HG02798 (cell line): ENCODE results near the gene RHOF.
"Not testable (repeated sequence)": the region's sequence is repeated elsewhere in the genome, so short reads cannot be mapped to it uniquely, and the experiment has no call there.

Source experiments
- ATAC-seq: cut with Tn5 transposase; IDR thresholded peaks from one replicate; pipeline ENCODE4 v1.9.1; 2021; ENCODE audit warnings: mild to moderate bottlenecking; ENCODE audit not compliant: unreplicated experiment, poor library complexity

The RHOF gene

GRCh38 chr12:121751749-121752351 lies 41.6 kb downstream of the RHOF start:
- ATAC-seq = no peak

DNA sequence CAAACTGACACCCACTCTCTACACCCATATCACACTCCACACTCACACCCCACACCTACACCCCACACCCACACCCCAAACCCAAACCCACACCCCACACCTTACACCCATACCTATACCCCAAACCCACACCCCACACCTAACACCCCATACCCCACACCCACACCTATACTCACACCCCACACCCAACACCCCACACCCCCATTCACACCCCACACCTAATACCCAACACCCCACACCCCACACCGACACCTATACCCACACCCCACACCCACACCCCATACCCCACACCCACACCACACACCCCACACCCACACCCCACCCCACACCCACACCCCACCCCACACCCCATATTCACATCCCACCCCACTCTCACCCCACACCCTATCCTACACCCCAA lies 42.5 kb downstream of the RHOF start:
- ATAC-seq = no peak

GRCh38 chr12:121750507-121750955 lies 43.0 kb downstream of the RHOF start:
- ATAC-seq = no peak

GRCh38 chr12:121749267-121749666 lies 44.2 kb downstream of the RHOF start:
- no peak for ATAC-seq

DNA sequence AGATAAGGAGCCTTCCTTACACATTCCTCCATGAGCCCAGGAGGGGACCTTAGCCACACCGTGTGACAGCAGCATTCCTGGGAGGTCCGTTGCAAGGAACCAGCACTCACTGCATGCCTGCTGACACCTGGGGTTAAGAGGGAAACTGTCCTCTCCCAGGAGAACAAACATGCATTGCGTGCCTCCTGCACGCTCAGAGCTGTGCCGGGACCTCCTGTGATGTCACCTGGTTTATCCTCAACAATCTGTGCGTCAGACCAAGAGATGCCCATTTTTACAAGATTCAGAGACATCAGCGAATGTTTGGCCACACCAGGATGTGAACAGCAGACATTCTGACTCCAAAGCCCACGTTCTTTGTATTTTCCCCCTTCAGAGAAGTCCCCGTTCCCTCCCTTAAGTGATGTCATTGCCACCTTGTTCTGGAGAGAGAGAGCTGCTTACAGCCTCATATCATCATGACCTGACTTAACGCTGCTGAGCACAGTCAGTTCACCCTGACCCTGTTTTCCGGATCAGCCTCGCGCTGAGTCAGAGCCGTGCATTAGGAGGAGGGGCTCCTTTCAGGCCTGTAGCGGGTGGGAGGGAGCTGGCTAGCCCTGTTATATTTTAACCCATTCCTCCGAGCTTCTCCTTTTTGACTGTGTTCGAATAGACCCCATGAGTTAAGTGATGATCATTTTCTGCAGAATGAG lies 44.8 kb downstream of the RHOF start:
- ATAC-seq = no peak

GRCh38 chr12:121748218-121748570 lies 45.3 kb downstream of the RHOF start:
- ATAC-seq = no peak

GRCh38 chr12:121745545-121745944 lies 47.9 kb downstream of the RHOF start:
- not testable (repeated sequence) for ATAC-seq

DNA sequence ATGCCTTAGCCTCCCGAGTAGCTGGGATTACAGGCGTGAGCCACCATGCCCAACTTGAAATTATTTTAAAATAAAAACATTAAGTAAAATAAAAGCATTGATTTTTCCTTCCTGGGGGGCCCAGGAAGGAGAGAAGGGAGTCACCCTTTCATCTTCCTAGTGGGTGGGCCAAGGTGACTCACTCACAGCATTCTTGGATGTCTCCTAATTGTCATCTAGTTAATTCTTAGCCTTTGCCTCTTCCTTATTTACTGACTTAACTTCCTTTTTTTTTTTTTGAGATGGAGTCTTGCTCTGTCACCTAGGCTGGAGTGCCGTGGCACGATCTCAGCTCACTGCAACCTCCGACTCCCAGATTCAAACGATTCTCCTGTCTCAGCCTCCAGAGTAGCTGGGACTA lies 51.7 kb downstream of the RHOF start:
- no peak for ATAC-seq

DNA sequence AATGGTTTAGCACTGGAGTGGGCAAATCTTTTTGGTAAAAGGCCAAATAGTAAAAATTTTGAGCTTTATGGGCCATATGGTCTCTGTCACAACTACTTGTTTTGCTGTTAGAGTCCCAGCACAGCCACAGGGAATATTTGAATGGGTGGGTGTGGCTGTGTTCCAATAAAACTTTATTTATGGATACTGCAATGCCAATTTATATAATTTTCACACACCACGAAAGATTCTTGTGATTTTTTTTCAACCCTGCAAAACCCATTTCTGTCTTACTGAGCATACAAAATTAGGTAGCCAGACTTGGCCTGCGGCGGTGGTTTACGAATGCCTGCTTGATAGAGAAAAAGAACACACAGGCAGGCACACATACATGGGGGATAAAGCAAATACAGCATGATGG lies 52.6 kb downstream of the RHOF start:
- no peak for ATAC-seq

- ATAC-seq = no peak
Measured at GRCh38 chr12:121738340-121738858, 55.1 kb downstream of the RHOF start.

DNA sequence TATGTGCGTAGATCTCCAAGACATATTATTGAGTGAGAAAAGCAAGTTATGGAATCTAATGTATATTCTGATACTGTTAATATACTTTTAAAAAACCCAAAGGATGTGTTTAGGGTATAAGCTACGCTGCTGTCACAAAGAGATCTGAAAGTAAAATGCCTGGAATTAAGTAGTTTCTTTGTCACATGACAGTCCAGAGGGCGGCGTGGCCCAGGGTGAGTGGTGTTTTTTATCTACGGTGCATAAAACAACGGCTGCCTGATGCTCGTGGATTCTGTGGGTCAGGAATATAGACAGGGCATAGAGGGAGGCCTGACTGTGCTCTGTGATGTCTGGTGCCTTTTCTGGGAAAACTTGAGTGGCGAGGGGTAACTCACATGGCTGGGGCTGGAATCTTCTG lies 59.6 kb downstream of the RHOF start:
- ATAC-seq = no peak

GRCh38 chr12:121731473-121731872 lies 62.0 kb downstream of the RHOF start:
- no peak for ATAC-seq

GRCh38 chr12:121729021-121729420 lies 64.5 kb downstream of the RHOF start:
- no peak for ATAC-seq
